Stimulated activated CD4-positive, alpha-beta T cell treated with anti-CD3 and anti-CD28 coated beads, Interleukin-2, amount 100 ng/mL, for 48 hours (primary cell): Measurements from ENCODE around the gene GPR152.
A peak's percentile ranks its signal among the peaks of the same experiment; 100 is the strongest.
"Not testable (repeated sequence)": the region's sequence is repeated elsewhere in the genome, so short reads cannot be mapped to it uniquely, and the experiment has no call there.

Experiments used
- DNase-seq, 2 donors: peaks; one replicate each; pipeline ENCODE4 v3.0.0-alpha.2; 2020

Gene GPR152

DNA sequence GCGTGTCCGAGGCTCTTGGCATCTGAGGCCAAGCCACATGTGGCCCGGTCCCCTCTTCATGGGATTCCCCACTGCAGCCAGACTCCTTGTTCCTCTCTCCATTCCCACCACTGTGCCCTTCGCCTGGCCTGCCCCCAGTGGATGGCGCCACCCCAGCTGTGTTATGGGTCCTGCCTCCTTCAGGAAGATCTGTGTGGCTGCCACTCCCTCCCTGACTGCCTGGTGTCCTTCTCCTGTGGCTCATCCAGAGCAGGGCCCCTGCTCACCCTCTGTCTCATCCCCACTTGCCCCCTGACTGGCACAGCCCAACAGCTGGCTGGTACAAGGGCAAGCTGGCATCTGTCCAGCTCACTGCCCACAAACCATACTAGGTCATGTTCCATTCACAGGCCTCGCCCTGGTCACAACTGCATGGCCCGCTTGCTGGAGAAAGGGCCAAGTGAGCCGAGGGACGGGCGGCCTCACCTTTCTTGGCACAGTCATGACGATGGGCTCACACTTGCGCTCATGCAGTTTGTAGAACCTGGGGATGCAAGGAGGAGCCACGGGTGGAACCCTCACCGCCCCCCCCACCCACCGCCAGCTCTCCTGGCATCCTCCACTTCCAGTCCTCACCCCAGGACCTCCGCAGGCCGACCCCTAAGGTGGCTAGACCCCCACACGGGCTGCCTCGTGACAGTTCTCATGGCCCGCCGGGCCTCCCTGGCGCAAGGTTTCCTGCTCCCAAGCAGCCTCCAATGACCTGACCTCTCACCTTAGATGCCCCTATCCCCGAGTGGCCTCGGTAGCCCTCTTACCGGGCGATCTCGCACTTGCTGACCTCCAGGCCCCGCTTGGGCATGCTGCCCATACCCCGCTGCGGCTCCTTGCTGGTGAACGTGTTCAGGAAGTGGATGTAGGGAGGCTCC, 13.0 kb downstream of the GPR152 start:
- no peak for DNase-seq

DNA sequence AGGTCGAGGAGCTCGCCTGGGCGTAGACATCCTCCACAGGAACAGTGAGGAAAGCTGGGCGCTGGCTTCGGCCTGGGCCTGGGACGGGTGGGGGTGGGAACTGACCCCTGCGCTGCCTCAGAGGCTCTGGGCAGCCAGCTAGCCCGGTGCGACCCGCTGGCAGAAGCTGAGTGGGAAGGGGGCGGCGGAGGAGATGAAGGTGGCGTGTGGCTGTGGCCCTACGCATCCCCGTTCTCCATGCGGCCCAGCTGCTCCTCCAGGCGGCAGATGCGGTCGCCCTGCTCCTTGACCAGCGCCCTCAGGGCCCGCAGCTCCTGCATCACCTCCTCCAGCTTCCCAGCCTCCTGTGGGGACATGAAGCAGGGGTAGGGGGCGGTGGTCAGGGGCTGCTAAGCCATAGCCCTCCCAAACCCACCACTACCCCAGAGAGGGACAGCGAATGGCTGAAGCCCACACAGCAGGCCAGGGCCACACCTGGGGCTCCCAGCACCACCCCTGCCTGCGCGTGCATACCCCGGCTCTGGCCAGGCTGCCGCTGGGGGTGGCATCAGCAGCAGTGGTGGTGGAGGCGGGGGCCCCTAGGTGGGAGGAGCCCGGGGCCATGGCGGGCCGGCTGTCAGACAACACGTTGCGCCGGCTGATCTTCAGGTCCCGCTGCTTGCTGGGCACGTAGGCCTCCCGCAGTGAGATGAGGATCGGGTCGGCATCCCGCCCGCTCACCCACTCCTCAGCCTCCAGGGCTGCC, 14.2 kb downstream of the GPR152 start:
- DNase-seq, result peak; percentile 69 to 76

DNA sequence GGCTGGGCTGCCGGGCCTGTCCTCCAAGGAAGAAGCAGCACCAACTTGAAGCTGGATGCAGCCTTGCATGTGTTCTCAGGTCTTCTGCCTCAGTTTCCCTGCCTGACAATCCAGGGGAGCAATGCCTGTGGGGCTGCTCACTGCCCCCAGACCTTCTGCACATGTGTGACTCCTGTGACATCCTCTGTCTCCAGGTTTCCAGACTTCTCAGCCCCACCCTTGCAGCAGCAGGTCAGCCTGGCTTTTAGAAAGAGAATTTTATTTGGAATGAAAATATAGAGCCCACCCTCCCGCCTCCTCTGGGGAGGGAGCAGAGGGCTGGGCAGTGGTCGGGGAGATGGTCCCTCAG, 14.7 kb downstream of the GPR152 start:
- DNase-seq, result no peak

DNA sequence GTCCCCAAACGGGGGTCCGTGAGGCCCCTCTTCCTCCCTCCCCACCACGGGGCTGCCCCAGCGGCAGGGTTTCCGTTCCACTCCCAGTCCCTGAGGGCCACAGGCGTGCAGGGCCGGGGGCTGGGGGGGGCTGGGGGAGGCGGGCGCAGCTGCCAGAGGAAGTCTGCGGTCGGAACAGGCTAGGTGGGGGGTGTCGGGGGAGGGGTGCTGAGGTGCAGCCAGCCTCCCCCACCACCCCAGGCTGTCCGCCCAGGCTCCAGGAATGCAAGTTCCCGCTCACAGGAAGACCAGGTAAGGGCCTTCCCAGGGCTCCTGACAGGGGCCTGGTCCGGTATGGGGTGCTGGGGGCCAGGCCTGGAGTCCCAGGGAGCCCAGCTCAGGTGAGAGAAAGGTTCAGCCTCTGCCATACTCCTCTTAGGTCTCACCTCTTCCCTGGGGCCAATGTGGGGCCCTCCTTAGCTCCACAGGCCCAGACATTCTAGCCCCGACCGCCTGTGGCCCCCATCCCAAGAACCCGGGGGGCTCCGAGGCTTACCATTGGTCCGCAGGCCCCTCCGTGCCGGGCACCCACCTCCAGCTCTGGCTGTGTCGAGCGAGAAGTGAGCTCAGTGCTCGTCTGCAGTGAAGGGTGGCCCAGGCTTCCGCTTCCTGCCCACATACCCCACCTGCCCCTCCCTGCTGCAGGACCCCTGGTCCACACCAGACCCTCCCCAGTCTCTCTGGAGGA, 15.3 kb downstream of the GPR152 start, which contains the start of gene PTPRCAP:
Gene PTPRCAP, minus strand, starts transcription at position 601 of the 727 bp plus-strand sequence. Its CDS starts 63 bp downstream, at position 538.
- DNase-seq, result no peak

DNA sequence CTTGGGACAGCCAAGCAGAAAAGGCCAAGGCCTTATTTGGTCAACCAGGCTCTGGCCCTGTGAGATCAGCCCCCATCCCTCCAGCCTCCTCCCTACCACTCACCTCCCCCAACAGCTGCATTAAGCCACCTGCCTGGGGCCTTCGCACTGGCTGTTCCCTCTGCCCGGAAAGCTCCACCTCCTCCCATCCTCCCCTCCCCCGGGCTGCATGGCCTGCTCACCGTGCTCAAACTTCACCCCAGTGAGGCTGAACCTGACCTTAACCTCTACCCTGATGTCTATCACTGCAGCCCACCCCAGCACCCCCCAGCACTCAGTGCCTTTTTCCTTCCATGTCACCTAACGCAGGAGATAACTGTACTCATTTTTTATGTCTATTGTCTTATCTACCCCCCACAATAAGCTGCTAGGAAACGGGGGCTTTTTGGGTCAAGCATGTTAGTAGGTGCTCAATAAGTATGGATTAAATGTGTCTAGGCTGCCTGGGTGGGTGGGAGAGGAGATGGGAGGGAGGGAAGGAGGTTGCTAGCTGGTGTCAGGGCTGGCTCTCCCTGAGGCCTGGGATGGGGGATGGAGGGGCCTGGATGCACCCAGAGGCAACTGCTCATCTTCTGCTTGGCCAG, 16.0 kb downstream of the GPR152 start:
- peak; percentile 67 to 70 for DNase-seq

DNA sequence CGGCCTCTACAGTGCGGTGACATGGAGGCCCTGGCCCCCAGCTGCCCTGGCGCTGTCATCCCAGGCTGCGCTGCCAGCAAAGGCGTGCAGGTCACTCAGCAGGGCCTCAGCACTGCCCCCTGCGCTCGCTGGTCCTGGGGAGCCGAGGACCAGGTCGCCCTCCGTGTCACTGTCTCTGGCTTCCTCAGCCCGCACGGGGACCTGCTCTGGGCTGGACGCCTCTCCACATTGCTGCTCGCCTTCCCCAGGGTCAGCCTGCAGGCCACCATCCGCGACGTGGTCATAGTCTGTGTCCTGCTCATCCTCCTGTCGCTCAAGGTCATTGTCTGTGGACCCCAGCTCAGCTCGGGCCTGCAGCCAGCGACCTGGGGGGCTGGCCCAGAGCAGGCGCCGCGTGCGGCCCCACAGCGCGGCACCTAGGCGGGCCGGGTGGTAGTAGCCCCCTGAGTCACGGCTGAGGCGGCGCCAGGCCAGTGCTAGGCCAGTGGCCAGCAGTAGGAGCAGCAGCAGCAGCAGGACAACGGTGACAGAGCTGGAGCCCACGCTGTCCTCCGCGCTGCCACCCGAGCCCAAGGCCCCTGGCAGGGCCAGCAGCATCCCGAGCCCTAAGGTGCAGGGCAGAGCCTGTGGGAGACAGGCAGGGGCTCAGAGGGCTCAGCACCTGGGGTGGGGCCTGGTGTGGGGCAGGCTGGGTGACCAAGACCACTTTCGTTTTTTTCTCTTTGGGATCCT, 16.6 kb downstream of the GPR152 start:
- no peak for DNase-seq

DNA sequence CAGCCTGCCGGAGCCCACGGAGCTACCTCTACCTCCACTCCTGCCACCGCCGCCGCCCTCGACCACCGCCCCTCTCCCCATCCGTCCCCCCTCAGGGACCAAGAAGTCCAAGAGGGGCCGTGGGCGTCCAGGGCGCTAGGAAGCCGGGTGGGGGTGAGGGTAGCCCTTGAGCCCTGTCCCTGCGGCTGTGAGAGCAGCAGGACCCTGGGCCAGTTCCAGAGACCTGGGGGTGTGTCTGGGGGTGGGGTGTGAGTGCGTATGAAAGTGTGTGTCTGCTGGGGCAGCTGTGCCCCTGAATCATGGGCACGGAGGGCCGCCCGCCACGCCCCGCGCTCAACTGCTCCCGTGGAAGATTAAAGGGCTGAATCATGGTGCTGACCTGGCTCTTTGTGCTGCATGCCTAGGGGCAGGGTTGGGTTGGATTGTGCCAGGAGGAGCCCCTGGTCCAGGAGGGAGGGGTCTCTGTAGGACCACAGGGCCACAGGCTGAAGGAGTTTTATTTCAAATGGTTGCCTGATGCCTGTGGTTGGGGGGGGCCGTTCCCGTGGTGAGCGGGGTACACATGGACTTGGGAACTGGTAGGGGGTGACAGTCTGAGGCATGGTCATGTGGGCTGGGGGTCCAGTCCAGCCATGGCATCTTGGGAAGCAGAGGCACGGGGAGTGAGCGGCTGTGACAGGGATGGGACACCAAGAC, 17.4 kb downstream of the GPR152 start:
- DNase-seq, result no peak

DNA sequence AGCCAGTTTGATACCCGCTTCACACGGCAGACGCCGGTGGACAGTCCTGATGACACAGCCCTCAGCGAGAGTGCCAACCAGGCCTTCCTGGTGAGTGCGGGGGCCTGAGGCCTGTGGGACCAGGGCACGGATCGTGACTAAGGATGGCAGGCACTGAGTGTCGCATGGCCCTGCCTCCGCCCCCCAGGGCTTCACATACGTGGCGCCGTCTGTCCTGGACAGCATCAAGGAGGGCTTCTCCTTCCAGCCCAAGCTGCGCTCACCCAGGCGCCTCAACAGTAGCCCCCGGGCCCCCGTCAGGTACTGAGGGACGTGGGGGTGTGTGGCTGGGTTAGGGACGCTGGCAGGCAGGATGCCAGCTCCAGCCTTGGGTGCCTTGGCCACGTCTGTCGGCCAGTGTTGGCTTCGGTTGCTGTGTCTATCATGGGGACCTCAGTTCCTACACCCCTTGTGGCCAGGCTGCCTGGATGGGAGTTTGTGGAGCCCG, 18.1 kb downstream of the GPR152 start:
- DNase-seq, result no peak

DNA sequence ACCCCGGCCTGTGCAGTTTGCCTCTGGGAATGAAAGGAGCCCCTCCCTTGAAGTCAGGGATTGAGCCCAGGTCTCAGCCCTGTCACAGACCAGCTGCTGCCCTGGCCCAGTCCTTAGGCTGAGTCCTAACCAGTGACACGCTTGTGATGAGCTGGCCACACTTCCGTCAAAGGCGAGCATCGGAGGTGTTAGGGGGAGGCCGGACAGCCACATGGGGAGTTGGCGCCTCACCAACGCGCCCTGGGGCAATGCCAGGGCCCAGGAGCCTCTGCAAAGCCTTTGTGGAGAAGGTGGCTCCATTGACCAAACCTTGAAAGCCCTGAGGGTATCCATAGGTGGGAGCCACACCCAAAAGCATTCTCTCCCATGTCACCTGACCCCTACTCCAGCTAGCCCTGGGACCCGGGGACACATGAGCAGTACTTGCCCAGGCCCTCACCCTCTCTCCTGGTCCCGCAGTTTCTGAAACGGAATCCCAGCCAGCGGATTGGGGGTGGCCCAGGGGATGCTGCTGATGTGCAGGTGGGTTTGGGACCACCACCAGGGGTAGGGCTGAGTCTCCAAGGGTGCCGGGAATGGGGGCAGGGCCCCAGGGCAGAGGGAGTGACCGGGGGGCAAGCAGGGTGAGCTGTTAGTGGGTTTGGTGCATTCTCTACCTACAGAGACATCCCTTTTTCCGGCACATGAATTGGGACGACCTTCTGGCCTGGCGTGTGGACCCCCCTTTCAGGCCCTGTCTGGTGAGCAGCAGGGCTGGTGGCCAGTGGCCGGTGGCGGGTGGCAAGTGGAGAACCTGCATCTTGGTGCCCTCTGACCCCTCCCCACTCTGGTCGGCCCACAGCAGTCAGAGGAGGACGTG, 18.8 kb downstream of the GPR152 start:
- no peak for DNase-seq

DNA sequence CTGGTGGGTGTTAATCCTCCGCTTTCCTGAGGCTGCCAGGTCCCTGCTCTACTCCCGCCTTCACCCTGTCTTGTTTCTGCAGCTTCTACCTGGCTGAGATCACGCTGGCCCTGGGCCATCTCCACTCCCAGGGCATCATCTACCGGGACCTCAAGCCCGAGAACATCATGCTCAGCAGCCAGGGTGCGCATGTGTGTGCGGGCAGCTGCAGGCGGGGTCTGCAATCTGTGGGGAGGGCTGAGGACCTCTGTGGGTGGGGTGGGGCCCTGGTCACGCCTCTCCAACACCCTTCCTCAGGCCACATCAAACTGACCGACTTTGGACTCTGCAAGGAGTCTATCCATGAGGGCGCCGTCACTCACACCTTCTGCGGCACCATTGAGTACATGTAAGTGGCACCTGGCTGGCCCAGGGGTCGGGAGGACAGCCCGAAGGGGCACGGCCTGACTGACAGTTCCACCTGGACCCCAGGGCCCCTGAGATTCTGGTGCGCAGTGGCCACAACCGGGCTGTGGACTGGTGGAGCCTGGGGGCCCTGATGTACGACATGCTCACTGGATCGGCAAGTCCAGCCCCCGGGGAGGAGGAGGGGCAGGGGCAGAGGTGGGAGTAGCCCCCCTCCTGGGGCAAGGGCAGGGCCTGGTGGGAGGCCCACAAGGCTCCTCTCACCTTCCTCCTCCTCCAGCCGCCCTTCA, 19.7 kb downstream of the GPR152 start:
- no peak for DNase-seq

DNA sequence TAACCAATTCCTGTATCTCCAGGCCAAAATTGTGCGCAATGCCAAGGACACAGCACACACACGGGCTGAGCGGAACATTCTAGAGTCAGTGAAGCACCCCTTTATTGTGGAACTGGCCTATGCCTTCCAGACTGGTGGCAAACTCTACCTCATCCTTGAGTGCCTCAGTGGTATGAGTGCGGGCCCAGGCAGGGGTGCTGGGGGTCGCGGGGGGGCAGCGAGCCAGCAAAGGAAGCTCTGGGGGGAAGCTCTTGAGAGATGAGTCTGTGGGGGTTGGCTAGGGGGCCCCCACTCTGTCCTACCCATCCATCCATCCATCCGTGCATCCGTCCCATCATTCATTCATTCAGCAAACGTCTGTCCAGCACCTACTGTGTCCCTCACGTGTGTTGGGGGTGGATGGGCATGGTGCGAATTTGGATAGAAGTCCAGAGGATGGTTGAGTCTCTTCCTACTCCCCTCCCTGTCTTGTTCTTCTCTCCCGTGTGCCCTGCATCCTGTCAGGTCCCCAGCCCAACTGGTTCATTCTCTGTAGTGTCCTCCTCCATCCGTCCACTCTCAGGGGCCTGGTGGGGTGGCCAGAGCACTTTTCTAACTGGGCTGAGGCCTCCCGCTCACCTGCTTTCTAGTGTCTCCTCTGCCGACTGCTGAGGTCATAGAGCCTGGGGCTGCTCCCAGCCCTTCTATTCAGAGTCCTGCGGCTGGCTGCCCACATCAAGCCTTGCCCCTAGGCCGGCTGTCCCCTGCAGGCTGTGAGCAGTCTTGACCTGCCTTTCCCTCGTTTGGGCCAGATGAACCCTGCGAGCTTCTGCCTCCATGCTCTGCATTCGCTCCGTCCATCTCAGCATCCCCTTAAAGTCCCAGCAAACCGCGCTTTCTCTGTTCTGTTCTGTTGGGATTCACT, 20.9 kb downstream of the GPR152 start:
- no peak for DNase-seq

DNA sequence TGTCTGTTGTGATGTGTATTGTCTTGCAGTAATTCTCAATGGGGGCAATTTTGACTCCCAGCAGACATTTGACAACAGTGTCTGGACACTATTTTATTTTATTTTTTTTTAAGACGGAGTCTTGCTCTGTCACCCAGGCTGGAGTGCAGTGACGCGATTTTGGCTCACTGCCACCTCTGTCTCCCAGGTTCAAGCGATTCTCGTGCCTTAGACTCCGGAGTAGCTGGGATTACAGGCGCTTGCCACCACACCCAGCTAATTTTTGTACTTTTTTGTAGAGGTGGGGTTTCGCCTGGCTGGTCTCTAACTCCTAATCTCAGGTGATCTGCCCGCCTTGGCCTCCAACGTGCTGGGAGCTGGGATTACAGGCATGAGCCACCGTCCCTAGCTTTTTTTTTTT, 22.8 kb downstream of the GPR152 start:
- no peak for DNase-seq

DNA sequence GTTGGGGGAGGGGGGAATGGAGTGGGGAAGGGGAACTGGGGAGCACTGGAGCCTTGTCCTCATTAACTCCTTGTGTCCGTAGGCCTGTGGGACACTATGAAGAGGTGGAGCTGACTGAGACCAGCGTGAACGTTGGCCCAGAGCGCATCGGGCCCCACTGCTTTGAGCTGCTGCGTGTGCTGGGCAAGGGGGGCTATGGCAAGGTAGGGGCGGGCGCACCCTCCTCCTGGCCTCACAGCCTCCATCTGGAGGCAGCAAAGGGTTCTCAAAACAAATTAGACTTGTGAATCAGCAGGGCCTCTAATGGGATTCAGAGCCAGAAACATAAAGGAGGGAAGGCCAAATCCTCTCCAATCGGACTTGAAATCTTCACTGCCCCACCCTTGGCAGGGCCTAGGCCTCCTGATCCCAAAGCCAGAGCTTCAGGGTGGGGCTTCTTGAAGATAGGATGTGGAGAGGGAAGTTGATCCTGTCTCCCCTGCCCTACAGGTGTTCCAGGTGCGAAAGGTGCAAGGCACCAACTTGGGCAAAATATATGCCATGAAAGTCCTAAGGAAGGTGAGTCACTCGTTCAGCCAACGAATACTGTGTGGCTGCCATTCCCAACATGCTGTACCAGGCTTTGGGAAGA, 23.4 kb downstream of the GPR152 start:
- DNase-seq, result no peak

DNA sequence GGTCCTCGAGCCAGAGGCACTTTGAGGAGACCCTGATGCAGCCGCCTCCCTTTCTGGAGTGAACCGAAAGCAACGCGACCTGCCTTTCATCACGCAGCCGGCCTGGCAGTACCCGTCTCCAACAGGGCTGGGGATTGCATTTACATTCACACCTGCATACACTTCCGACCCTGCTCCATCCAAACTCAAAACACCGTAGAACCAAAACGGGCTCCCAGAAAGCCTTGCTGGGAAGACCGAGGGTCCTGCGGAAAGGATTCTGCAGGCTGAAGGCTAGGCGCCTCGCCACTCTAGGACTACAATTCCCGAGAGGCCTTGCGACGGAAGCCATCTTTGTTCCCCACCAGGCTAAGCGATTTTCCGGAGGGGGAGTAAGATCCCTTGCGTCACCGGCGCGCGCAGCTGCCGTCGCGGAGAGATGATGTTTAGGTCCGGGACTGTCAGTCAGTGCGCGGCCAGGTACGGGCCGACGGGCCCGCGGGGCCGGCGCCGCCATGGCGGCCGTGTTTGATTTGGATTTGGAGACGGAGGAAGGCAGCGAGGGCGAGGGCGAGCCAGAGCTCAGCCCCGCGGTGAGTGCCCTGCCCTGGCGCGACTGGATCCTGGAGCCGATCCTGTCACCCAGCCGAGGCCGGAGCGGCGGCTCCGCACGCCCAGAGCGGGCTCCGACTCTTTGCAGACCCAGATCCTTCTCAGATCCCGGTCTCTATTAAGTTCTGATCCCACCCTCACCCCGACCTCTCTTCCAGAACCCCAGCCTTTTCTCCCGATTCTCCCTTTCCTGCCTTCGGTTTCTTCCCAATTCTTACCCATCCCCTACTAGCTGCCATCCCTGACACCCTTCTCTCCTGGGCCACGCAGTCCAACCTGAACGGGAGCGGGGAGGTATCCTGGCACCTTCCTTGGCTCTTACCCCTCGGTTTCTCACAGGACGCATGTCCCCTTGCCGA, 24.2 kb downstream of the GPR152 start, which contains the start of gene RPS6KB2:
Gene RPS6KB2, plus strand, starts transcription at position 443 of the 950 bp plus-strand sequence. Its CDS starts 52 bp downstream, at position 495.
- peak; percentile 100 for DNase-seq

DNA sequence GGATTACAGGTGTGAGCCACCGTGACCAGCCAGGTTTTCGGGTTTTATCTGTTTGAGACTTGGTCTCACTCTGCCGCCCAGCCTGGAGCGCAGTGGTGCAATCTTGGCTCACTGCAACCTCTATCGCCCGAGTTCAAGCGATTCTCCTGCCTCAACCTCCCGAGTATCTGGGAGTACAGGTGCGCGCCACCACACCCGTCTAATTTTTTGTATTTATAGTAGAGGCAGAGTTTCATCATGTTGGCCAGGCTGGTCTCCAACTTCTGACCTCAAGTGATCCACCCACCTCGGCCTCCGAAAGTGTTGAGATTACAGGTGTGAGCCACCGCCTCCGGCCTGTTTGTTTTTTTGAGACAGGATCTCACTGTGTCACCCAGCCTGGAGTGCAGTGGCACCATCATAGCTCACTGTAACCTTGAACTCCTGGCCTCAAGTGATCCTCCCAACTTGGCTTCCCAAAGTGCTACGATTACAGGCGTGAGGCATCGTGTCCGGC, 25.1 kb downstream of the GPR152 start:
- not testable (repeated sequence) for DNase-seq

DNA sequence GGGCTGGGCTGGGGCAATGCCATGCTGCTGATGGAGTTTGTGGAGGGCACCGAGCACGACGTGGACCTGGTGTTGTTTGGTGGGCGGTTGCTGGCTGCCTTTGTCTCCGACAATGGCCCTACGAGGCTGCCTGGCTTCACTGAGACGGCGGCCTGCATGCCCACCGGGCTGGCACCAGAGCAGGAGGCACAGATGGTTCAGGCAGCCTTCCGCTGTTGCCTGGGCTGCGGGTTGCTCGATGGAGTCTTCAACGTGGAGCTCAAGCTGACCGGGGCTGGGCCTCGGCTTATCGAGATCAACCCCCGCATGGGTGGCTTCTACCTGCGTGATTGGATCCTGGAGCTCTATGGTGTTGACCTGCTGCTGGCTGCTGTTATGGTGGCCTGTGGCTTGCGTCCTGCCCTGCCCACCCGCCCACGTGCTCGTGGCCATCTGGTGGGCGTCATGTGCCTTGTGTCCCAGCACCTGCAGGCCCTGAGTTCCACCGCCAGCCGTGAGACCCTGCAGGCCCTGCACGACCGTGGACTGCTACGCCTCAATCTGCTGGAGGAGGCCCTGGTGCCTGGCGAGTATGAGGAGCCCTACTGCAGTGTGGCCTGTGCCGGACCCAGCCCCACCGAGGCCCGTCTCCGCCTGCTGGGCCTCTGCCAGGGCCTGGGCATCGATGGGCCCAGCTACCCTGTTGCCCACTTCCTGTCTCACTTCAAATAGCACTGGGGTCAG, 28.5 kb downstream of the GPR152 start:
- DNase-seq, result no peak
